Astrocyte (in vitro differentiated cells and primary cell): Measurements from ENCODE around the gene SH3RF1. TPM values are rescaled to one million over a fixed set of nuclear protein-coding genes. Genes with fewer than 3 reads are reported as not detected.

Source experiments
- DNase-seq: peaks from one replicate; pipeline ENCODE4 v3.0.0-alpha.2; 2010; ENCODE audit warnings: low read depth
- FAIRE-seq: peaks from 2 replicates; lab custom pipeline; 2011; peaks lifted over from hg19 to GRCh38; lab: Jason Lieb, UNC
- H2AFZ ChIP-seq: 2 replicates; pipeline ENCODE4 v1.6.0; 2012; ENCODE audit warnings: low read depth, low read length, inconsistent platforms
- H3K27ac ChIP-seq: 2 replicates; pipeline ENCODE4 v1.5.1; 2011; ENCODE audit warnings: low read depth, low read length, inconsistent platforms
- H3K27me3 ChIP-seq: 2 replicates; pipeline ENCODE4 v1.6.0; 2011; ENCODE audit warnings: low read length, inconsistent platforms; ENCODE audit not compliant: insufficient read depth
- H3K36me3 ChIP-seq: 2 replicates; pipeline ENCODE4 v1.5.1; 2011; ENCODE audit warnings: low read length, inconsistent platforms; ENCODE audit not compliant: insufficient read depth
- H3K4me1 ChIP-seq: 2 replicates; pipeline ENCODE4 v1.5.1; 2011; ENCODE audit warnings: low read length, inconsistent platforms; ENCODE audit not compliant: insufficient read depth
- H3K4me2 ChIP-seq: 2 replicates; pipeline ENCODE4 v1.6.0; 2012; ENCODE audit warnings: low read length, inconsistent platforms
- H3K4me3 ChIP-seq: 2 replicates; pipeline ENCODE4 v1.5.1; 2011; ENCODE audit warnings: low read depth, mild to moderate bottlenecking, low read length, inconsistent platforms; ENCODE audit not compliant: insufficient read depth
- H3K79me2 ChIP-seq: 2 replicates; pipeline ENCODE4 v1.6.0; 2012; ENCODE audit warnings: mild to moderate bottlenecking, low read length, inconsistent platforms; ENCODE audit not compliant: insufficient read depth
- H3K9ac ChIP-seq: 2 replicates; pipeline ENCODE4 v1.6.0; 2012; ENCODE audit warnings: mild to moderate bottlenecking, low read length, inconsistent platforms
- H3K9me3 ChIP-seq: 2 replicates; pipeline ENCODE4 v1.5.1; 2012; ENCODE audit warnings: low read depth, mild to moderate bottlenecking, low read length, inconsistent platforms; ENCODE audit not compliant: insufficient read depth
- H4K20me1 ChIP-seq: 2 replicates; pipeline ENCODE4 v1.6.0; 2012; ENCODE audit warnings: low read length, inconsistent platforms; ENCODE audit not compliant: insufficient read depth
- H3K27ac Mint-ChIP-seq: one replicate; pipeline ENCODE4 v1.8.0; 2021; ENCODE audit warnings: mild to moderate bottlenecking, mixed read lengths; ENCODE audit not compliant: unreplicated experiment
- H3K27me3 Mint-ChIP-seq: one replicate; pipeline ENCODE4 v1.8.0; 2021; ENCODE audit warnings: low read depth, mixed read lengths; ENCODE audit not compliant: unreplicated experiment
- H3K36me3 Mint-ChIP-seq: one replicate; pipeline ENCODE4 v1.8.0; 2021; ENCODE audit warnings: low read depth, mixed read lengths; ENCODE audit not compliant: unreplicated experiment
- H3K4me1 Mint-ChIP-seq: one replicate; pipeline ENCODE4 v1.8.0; 2021; ENCODE audit warnings: low read depth, mixed read lengths; ENCODE audit not compliant: unreplicated experiment
- H3K4me3 Mint-ChIP-seq: one replicate; pipeline ENCODE4 v1.8.0; 2021; ENCODE audit warnings: mild to moderate bottlenecking, moderate library complexity, mixed read lengths; ENCODE audit not compliant: unreplicated experiment
- H3K9me3 Mint-ChIP-seq: one replicate; pipeline ENCODE4 v1.8.0; 2021; ENCODE audit warnings: mild to moderate bottlenecking, mixed read lengths; ENCODE audit not compliant: unreplicated experiment
- EZH2 ChIP-seq: IDR thresholded peaks from 2 replicates; pipeline ENCODE4 v1.6.1; 2012; ENCODE audit warnings: mild to moderate bottlenecking, low read length, inconsistent platforms; ENCODE audit not compliant: insufficient read depth
- total RNA-seq: library from RNA; stranded (reverse); gene quantifications from 2 replicates; pipeline ENCODE4 v1.2.1, GENCODE V29; 2021
- TF ChIP-seq, protein P1 (sequence below): IDR thresholded peaks from 2 replicates; pipeline ENCODE4 v1.5.1; 2011; ENCODE audit warnings: low read depth, mild to moderate bottlenecking, inconsistent platforms, low read length, moderate library complexity; ENCODE audit not compliant: insufficient read depth

The SH3RF1 gene
- total RNA-seq, 1 donor from 2014 or later: 25.9 TPM

GRCh38 chr4:169222761-169223160 is 48.0 kb downstream of the SH3RF1 start:
- Histone ChIP-seq H3K27me3 (no peaks in the 10 kb centered on the region), H3K4me2 (no peak overlapping the region), H3K27ac (no peak overlapping the region)

DNA sequence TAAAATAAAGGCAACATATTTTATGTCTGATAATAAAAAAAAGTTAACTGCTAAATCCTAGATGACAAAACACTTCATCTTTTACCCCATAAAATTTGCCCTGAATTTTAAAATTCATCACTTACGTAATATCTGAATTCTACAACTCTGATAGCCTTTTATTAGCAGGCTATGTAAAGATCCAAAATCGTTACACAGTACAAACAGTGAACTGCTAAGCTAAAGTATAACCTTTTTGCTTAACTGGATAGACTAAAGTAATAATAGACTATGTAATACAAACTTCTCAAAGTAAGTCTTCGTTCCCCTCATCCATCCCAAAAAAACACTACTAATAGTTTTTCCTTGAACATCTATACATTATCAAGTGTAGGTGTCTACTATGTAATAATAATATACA is 49.1 kb downstream of the SH3RF1 start:
- Histone ChIP-seq H3K4me1 (peaks cover 22% of the 10 kb centered on the region), H3K4me3 (no peak overlapping the region), H3K27ac (no peak overlapping the region), H3K36me3 (peaks cover 7% of the 10 kb centered on the region), H3K27me3 (no peaks in the 10 kb centered on the region), H2AFZ (no peak overlapping the region), H3K9me3 (no peaks in the 10 kb centered on the region), H3K4me2 (no peak overlapping the region), H3K9ac (no peak overlapping the region), H4K20me1 (peaks cover 35% of the 10 kb centered on the region), H3K79me2 (peaks cover 87% of the 10 kb centered on the region)
- FAIRE-seq (no peak), DNase-seq (no peak)
- no peak overlapping the region for H3K27ac Mint-ChIP-seq
- H3K4me3 Mint-ChIP-seq: no peak overlapping the region
- peaks cover 17% of the 10 kb centered on the region for H3K4me1 Mint-ChIP-seq
- no peaks in the 10 kb centered on the region for H3K9me3 Mint-ChIP-seq
- H3K36me3 Mint-ChIP-seq: peaks cover 2% of the 10 kb centered on the region
- H3K27me3 Mint-ChIP-seq: no peaks in the 10 kb centered on the region
- TF ChIP-seq EZH2: no peak
- TF ChIP-seq, protein P1, sequence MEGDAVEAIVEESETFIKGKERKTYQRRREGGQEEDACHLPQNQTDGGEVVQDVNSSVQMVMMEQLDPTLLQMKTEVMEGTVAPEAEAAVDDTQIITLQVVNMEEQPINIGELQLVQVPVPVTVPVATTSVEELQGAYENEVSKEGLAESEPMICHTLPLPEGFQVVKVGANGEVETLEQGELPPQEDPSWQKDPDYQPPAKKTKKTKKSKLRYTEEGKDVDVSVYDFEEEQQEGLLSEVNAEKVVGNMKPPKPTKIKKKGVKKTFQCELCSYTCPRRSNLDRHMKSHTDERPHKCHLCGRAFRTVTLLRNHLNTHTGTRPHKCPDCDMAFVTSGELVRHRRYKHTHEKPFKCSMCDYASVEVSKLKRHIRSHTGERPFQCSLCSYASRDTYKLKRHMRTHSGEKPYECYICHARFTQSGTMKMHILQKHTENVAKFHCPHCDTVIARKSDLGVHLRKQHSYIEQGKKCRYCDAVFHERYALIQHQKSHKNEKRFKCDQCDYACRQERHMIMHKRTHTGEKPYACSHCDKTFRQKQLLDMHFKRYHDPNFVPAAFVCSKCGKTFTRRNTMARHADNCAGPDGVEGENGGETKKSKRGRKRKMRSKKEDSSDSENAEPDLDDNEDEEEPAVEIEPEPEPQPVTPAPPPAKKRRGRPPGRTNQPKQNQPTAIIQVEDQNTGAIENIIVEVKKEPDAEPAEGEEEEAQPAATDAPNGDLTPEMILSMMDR: no peak

More at GRCh38 chr4:169222761-169223160, 48.0 kb downstream of the SH3RF1 start:
- H3K9ac ChIP-seq: no peak overlapping the region
- peaks cover 29% of the 10 kb centered on the region for H4K20me1 ChIP-seq
- Mint-ChIP-seq H3K9me3 (no peaks in the 10 kb centered on the region), H3K27ac (no peak overlapping the region), H3K36me3 (no peaks in the 10 kb centered on the region), H3K27me3 (no peaks in the 10 kb centered on the region), H3K4me1 (peaks cover 19% of the 10 kb centered on the region), H3K4me3 (no peak overlapping the region)
- H3K4me1 ChIP-seq: peaks cover 30% of the 10 kb centered on the region
- H3K9me3 ChIP-seq: no peaks in the 10 kb centered on the region
- TF ChIP-seq EZH2: no peak
- TF ChIP-seq, protein P1: no peak
- peaks cover 87% of the 10 kb centered on the region for H3K79me2 ChIP-seq
- H3K4me3 ChIP-seq: no peak overlapping the region
- peaks cover 7% of the 10 kb centered on the region for H3K36me3 ChIP-seq
- DNase-seq (no peak), FAIRE-seq (no peak)
- H2AFZ ChIP-seq: no peak overlapping the region

DNA sequence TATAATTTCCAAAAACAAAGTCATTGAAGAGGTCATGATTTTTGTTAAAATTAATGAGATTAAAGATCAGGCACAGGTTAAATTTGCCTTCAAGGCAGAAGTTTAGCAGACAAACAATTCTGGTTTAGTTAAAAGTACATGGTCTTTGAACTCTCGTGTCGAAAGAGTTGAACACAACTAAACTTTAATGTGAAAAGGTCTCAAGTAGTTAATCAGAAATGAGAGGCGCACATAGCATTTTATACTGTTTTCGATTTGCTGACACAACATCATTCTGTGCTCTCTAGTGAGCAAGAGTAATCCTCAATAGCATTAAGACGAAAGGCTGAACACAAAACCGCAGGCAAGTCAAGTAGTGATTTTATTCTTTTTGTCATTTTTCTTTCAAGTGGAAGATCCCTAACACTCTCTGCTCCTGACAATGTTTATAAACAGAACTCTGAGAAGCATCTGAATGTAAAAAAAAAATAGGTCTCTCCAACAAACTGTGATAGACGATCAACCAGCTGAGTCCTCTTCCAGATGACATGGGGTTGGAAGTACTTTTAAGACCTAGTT is 49.8 kb downstream of the SH3RF1 start:
- Mint-ChIP-seq H3K36me3 (peaks cover 2% of the 10 kb centered on the region), H3K4me3 (no peak overlapping the region), H3K4me1 (peaks cover 17% of the 10 kb centered on the region), H3K9me3 (no peaks in the 10 kb centered on the region), H3K27me3 (no peaks in the 10 kb centered on the region), H3K27ac (no peak overlapping the region)
- H3K27me3 ChIP-seq: no peaks in the 10 kb centered on the region
- peaks cover 35% of the 10 kb centered on the region for H4K20me1 ChIP-seq
- no peak for DNase-seq
- TF ChIP-seq EZH2: no peak
- TF ChIP-seq, protein P1: no peak
- H3K27ac ChIP-seq: no peak overlapping the region
- no peaks in the 10 kb centered on the region for H3K9me3 ChIP-seq
- no peak overlapping the region for H3K4me2 ChIP-seq
- H3K36me3 ChIP-seq: peaks cover 7% of the 10 kb centered on the region
- H3K4me1 ChIP-seq: peaks cover 15% of the 10 kb centered on the region
- peaks cover 86% of the 10 kb centered on the region for H3K79me2 ChIP-seq
- no peak overlapping the region for H3K4me3 ChIP-seq
- no peak overlapping the region for H2AFZ ChIP-seq
- H3K9ac ChIP-seq: no peak overlapping the region
- no peak for FAIRE-seq
